ENCODE data around the gene ARMH1.

DNA sequence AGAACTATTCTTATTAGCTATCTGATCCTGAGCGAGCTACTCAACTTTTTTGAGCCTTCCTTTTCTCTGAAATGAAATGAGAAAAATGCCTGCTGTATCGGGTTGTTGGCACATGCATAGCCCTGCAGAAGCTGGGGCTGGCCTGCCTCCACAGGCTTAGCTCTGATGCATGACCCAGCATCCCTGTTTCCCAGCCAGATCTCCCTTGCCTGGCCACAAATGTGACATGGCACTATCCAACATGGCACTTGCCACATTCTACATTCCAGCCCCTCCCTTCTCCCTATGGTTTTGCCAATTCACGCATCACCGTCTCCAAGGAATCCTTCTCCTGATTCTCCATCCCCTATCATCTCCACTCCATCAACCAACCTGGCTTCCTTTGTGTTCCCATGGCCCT, 42.6 kb downstream of the ARMH1 start:
- TF ChIP-seq, protein P1, sequence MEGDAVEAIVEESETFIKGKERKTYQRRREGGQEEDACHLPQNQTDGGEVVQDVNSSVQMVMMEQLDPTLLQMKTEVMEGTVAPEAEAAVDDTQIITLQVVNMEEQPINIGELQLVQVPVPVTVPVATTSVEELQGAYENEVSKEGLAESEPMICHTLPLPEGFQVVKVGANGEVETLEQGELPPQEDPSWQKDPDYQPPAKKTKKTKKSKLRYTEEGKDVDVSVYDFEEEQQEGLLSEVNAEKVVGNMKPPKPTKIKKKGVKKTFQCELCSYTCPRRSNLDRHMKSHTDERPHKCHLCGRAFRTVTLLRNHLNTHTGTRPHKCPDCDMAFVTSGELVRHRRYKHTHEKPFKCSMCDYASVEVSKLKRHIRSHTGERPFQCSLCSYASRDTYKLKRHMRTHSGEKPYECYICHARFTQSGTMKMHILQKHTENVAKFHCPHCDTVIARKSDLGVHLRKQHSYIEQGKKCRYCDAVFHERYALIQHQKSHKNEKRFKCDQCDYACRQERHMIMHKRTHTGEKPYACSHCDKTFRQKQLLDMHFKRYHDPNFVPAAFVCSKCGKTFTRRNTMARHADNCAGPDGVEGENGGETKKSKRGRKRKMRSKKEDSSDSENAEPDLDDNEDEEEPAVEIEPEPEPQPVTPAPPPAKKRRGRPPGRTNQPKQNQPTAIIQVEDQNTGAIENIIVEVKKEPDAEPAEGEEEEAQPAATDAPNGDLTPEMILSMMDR (IDR thresholded peaks at IDR 0.05 in 8 of 11, conservative IDR thresholded peaks at IDR 0.05 in 3 of 11) = no peak
- TF ChIP-seq POLR2AphosphoS5 (IDR thresholded peaks at IDR 0.05) (no peak), POLR2A (IDR thresholded peaks at IDR 0.05) (no peak)

Measured in spleen (tissue), 7 donors.